Measurements from ENCODE around the gene SMAGP. TPM values are rescaled to one million over a fixed set of nuclear protein-coding genes. Genes with fewer than 3 reads are reported as not detected.
"Not testable (repeated sequence)": the region's sequence is repeated elsewhere in the genome, so short reads cannot be mapped to it uniquely, and the experiment has no call there.

The SMAGP gene
- total RNA-seq, 1 donor from 2014 or later: 29.3 TPM

DNA sequence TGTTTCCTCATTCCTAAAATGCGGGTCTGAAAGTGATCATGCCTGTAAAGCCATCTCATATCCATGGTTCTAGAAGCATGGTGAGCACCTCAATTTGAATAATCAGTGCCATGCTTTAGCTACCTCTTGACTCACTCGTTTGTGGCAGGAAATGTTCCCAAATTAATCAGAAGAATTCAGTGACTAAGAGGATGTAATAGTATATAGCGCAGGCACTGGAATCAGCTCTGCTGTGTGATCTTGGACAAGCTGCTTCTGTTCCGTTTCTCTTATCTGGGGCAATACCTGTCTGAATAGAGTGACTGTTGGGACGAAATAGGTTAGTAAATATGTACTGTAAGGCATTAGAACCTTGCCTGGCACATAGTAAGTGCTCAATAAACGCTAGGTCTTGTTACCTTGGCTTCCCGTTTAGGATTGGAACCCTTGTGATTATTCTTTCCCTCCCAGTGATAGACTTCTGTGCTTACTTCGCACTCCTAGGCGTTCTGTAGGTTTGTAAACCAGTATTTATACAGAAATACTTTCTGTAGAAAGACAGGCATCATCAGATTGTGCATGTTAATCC, 820 bp upstream of the SMAGP start:
- TF ChIP-seq, protein P1, sequence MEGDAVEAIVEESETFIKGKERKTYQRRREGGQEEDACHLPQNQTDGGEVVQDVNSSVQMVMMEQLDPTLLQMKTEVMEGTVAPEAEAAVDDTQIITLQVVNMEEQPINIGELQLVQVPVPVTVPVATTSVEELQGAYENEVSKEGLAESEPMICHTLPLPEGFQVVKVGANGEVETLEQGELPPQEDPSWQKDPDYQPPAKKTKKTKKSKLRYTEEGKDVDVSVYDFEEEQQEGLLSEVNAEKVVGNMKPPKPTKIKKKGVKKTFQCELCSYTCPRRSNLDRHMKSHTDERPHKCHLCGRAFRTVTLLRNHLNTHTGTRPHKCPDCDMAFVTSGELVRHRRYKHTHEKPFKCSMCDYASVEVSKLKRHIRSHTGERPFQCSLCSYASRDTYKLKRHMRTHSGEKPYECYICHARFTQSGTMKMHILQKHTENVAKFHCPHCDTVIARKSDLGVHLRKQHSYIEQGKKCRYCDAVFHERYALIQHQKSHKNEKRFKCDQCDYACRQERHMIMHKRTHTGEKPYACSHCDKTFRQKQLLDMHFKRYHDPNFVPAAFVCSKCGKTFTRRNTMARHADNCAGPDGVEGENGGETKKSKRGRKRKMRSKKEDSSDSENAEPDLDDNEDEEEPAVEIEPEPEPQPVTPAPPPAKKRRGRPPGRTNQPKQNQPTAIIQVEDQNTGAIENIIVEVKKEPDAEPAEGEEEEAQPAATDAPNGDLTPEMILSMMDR (conservative IDR thresholded peaks at IDR 0.05; ENCODE audit: low read depth, low read length): no peak
- H3K4me3 ChIP-seq (ENCODE audit: low read depth, low read length): peak overlapping the region; percentile 77
- DNase-seq (ENCODE audit: low read depth): peak; percentile 71

DNA sequence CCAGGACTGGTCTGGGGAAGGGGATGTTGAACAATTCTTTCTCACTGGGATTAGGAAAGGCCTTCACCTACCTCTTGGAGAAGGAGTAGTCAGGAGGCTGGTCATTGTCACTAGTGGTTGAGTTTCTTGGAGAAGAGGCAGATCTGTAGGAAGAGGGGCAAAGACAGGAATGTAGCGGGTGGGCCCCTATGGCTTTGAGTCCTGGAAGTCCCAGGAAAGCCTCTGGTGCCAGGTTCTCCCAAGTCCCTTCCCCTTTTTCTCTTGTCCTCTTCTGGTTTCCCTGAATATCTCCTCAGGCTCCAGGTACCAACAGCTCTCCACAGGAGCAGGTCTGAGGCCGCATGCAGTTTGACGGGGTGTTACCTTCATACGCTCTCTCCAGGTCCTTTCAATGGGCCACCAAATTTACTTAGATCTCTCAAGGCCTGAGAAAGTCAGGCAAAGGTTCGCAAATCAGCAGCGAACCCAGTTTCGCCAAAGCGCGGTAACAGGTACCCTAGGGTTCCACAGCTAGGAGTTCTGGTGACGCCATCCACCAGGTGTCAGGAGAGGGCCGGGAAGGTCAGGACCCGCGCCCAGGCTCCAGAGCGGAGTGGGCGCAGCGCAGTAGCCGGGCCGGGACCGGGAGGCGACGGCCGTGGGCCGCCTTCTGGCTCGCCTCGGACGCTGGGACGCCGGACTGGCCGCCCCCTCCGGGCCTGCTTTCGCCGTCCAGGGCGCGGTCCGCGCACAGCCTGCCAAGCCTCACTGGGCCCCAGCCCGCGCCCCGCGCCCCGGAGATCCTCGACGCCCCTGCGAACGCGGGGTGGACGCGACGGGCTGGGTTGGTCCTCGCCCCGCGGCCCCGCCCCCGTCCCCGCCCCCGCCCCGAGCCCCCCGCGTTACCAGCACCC, 795 bp downstream of the SMAGP start:
- peak overlapping the region; percentile 77 for H3K4me3 ChIP-seq (ENCODE audit: low read depth, low read length)
- TF ChIP-seq, protein P1 (conservative IDR thresholded peaks at IDR 0.05; ENCODE audit: low read depth, low read length): peak; percentile 59

DNA sequence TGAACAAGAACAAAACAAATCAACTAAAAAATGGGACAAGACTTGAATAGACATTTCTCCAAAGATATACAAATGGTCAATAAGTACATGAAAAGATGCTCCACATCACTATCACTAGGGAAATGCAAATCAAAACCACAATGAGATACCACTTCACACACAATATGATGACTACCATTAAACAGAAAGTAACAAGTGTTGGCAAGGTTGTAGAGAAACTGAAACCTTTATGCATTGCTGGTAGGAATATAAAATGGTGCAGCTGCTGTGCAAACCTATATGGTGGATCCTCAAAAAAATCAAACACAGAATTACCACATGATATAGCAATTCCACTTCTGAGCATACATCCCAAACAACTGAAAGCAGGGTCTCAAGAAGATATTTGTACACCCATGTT, 5.2 kb downstream of the SMAGP start:
- DNase-seq (ENCODE audit: low read depth): no peak
- H3K4me3 ChIP-seq (ENCODE audit: low read depth, low read length): no peak overlapping the region
- TF ChIP-seq, protein P1 (conservative IDR thresholded peaks at IDR 0.05; ENCODE audit: low read depth, low read length): no peak

More for the DNA sequence above, 795 bp downstream of the SMAGP start:
- DNase-seq (ENCODE audit: low read depth): no peak

DNA sequence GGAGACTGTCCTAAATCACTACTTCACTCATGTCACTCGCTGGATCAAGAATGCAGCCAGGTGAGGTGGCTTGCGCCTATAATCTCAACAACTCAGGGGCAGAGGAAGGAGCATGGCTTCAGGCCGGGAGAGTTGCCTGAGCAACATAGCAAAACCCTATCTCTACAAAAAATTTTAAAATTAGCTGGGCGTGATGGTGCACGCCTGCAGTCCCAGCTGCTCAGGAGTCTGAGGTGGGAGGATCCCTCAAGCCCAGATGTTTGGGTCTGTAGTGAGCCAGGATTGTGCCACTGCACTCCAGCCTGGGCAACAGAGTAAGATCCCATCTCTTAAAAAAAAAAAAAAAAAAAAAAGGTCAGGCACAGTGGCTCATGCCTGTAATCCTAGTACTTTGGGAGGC, 5.9 kb downstream of the SMAGP start:
- TF ChIP-seq, protein P1 (conservative IDR thresholded peaks at IDR 0.05; ENCODE audit: low read depth, low read length): no peak
- DNase-seq (ENCODE audit: low read depth): no peak
- H3K4me3 ChIP-seq (ENCODE audit: low read depth, low read length): no peak overlapping the region

DNA sequence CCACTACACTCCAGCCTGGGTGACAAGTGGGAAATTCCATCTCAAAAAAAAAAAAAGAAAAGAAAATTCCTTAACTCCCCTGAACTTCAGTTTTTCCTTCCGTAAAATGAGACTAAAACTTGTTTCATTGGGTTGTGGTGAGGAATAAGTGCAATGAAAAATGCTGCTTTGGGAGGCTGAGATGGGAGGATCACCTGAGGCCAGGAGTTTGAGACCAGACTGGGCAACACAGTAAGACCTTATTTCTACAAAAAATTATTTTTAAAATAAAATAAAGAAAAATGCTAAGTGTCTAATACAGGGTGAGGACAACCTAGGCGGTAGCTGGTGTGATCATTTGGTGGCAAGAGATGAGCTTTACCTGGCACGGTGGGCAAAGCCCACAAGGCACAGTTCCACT, 6.9 kb downstream of the SMAGP start:
- TF ChIP-seq, protein P1 (conservative IDR thresholded peaks at IDR 0.05; ENCODE audit: low read depth, low read length): no peak
- H3K4me3 ChIP-seq (ENCODE audit: low read depth, low read length): no peak overlapping the region
- DNase-seq (ENCODE audit: low read depth): no peak

DNA sequence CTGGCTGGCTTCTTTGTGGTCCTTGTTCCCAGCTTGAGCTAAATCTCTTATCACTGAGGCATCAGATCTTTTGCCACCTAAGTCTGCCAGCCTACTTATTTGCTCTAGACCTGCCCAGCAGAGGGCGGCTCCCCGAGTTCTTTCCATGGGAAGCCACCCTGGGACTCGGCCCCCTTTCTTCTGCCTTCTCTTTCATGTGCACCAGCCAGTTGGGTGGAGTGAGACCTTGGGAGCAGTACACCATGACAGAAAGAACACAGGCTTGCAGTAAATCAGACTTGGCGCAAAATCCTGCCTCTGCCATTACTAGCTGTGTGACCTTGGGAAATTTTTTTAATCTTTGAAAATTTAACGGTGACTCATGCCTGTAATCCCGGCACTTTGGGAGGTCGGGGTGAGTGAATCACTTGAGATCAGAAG, 7.4 kb downstream of the SMAGP start:
- peak; percentile 50 for DNase-seq (ENCODE audit: low read depth)

DNA sequence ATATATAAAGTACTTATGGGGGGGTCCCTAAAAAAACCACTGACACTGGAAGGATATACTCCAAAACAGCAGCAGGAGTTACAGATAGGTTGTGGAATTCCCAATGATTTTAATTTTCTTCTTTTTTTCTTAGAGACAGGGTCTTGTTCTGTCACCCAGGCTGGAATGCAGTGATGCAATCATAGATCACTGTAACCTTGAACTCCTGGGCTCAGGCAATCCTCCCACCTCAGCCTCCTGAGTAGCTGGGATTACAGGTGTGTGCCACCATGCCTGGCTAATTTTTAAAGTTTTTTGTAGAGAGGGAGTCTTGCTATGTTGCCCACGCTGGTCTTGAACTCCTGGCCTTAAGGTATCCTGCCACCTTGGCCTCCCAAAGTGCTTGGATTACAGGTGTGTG, 10.6 kb downstream of the SMAGP start:
- DNase-seq (ENCODE audit: low read depth); H3K4me3 ChIP-seq (ENCODE audit: low read depth, low read length): not testable (repeated sequence)

More for the DNA sequence above, 7.4 kb downstream of the SMAGP start:
- TF ChIP-seq, protein P1 (conservative IDR thresholded peaks at IDR 0.05; ENCODE audit: low read depth, low read length): peak; percentile 57
- no peak overlapping the region for H3K4me3 ChIP-seq (ENCODE audit: low read depth, low read length)
